Naive thymus-derived CD4-positive, alpha-beta T cell (primary cell): ENCODE results near the gene MYRF. TPM values are rescaled to one million over a fixed set of nuclear protein-coding genes. Genes with fewer than 3 reads are reported as not detected.

Source experiments
- ATAC-seq: fragments of 150-1000 bp; cut with Tn5 transposase; 2 replicates; pipeline ENCODE4 v1.10.0; 2021; ENCODE audit warnings: mild to moderate bottlenecking, moderate library complexity
- CTCF ChIA-PET: fragments of 350-600 bp; sonication (Branson Sonifier 250); formaldehyde crosslinking; loops from one replicate; lab custom pipeline; 2021; ENCODE audit warnings: antibody characterized with exemption; lab: Charles Lee
- POLR2A ChIA-PET: fragments of 350-600 bp; sonication (Branson Sonifier 250); formaldehyde crosslinking; loops from one replicate; lab custom pipeline; 2021; ENCODE audit warnings: antibody characterized with exemption, inconsistent platforms; lab: Charles Lee
- DNase-seq, 9 donors: peaks; one replicate each; pipeline versions ENCODE4 v3.0.0 to v3.0.0-alpha.2; 2020 to 2022; ENCODE audit warnings: mixed read lengths in 1 of 9
- H3K27ac ChIP-seq: one replicate; pipeline ENCODE4 v1.7.0; 2013; ENCODE audit warnings: mild to moderate bottlenecking, low read depth, low read length, moderate library complexity
- H3K27me3 ChIP-seq, 2 donors: one replicate each; pipeline ENCODE4 v1.7.0; 2013; ENCODE audit warnings: low read length in 2 of 2, mild to moderate bottlenecking in 2 of 2, moderate library complexity in 2 of 2; ENCODE audit not compliant: control insufficient read depth in 2 of 2, insufficient read depth in 2 of 2
- H3K36me3 ChIP-seq, 3 experiments: 1 replicate in 2 of 3; 2 replicates in 1 of 3; pipeline ENCODE4 v1.7.0; 2013; ENCODE audit warnings: low read length in 3 of 3, mild to moderate bottlenecking in 3 of 3, moderate library complexity in 1 of 3; ENCODE audit not compliant: insufficient read depth in 3 of 3, control insufficient read depth in 2 of 3
- H3K4me1 ChIP-seq, 2 donors: one replicate each; pipeline ENCODE4 v1.7.0; 2013; ENCODE audit warnings: low read length in 2 of 2, mild to moderate bottlenecking in 2 of 2, moderate library complexity in 1 of 2; ENCODE audit not compliant: control insufficient read depth in 2 of 2, insufficient read depth in 2 of 2
- H3K4me3 ChIP-seq: 2 replicates; pipeline ENCODE4 v1.7.0; 2013; ENCODE audit warnings: mild to moderate bottlenecking, low read length
- H3K9me3 ChIP-seq, 3 experiments: 1 replicate in 2 of 3; 2 replicates in 1 of 3; pipeline ENCODE4 v1.7.0; 2013; ENCODE audit warnings: low read length in 3 of 3; ENCODE audit not compliant: control insufficient read depth in 2 of 3
- H3K27ac Mint-ChIP-seq, 9 donors: one replicate each; pipeline ENCODE4 v1.8.0; 2020 to 2022; ENCODE audit warnings: mixed read lengths in 9 of 9, mild to moderate bottlenecking in 8 of 9, moderate library complexity in 5 of 9, inconsistent platforms in 2 of 9
- H3K27me3 Mint-ChIP-seq, 5 donors: one replicate each; pipeline ENCODE4 v1.8.0; 2021 to 2022; ENCODE audit warnings: mixed read lengths in 5 of 5, mild to moderate bottlenecking in 1 of 5
- H3K36me3 Mint-ChIP-seq, 5 donors: one replicate each; pipeline ENCODE4 v1.8.0; 2020 to 2022; ENCODE audit warnings: mixed read lengths in 5 of 5, mild to moderate bottlenecking in 3 of 5, inconsistent platforms in 1 of 5
- H3K4me1 Mint-ChIP-seq, 7 donors: one replicate each; pipeline ENCODE4 v1.8.0; 2020 to 2022; ENCODE audit warnings: mixed read lengths in 7 of 7, mild to moderate bottlenecking in 3 of 7, inconsistent platforms in 1 of 7
- H3K4me3 Mint-ChIP-seq, 10 donors: one replicate each; pipeline ENCODE4 v1.8.0; 2020 to 2022; ENCODE audit warnings: mild to moderate bottlenecking in 10 of 10, mixed read lengths in 10 of 10, moderate library complexity in 6 of 10, inconsistent platforms in 2 of 10
- H3K9me3 Mint-ChIP-seq, 11 donors: one replicate each; pipeline ENCODE4 v1.8.0; 2020 to 2022; ENCODE audit warnings: mixed read lengths in 11 of 11, mild to moderate bottlenecking in 4 of 11, inconsistent platforms in 1 of 11, moderate library complexity in 1 of 11
- intact Hi-C, 2 donors: fragments of 100-400 bp; cut with micrococcal nuclease; formaldehyde crosslinking; loops; one replicate each; pipeline ENCODE4 v1.15.1; 2023
- polyA plus RNA-seq, 2 donors: library from polyadenylated mRNA; unstranded; fragments of 300-500 nt; fragmentation: Illumina TruSeq; gene quantifications; one replicate each; pipeline ENCODE4 v1.2.3, GENCODE V29; 2021
- total RNA-seq, 6 experiments: library from RNA in 5 of 6; stranded (reverse) in 5 of 6; gene quantifications; 1 replicate in 5 of 6; 2 replicates in 1 of 6; pipeline ENCODE4 v1.2.3 and lab custom pipeline; 2021 to 2026

Gene MYRF
- total and polyA plus RNA-seq, 7 experiments from 2014 or later: 0.19 to 1.5 (median 0.36) TPM; not detected in 1

DNA sequence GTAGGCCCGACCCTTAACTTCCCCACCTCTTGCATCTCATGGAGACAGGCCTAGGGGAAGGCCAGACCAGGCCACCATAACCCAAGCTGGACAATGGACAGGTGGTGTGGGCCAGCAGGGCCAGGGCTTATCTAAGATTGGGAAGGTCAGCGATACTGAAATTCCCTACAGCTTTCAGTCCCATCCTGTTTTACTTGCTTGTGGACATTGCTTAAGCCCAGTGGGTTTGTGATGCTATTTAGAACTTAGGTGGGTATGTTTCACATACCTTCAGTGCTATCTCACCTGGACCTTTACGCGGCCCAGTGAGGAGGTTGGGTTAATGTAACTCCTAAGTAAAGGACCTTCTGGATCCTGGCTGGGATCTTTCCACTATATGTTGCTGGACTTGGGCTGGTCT lies 77.4 kb downstream of the MYRF start:
- ChIA-PET CTCF (interaction anchor here (0.6 to 0.9 kb wide), 3 partner anchors 12 to 276 kb away, joined by 3 to 4 read pairs (median 3); no protein-coding TSS in a partner anchor), POLR2A (no interaction called here)
- Mint-ChIP-seq H3K4me3 (peak overlapping the region; percentile 25 to 91 (median 84)), H3K4me1 (peaks cover 27 to 69% (median 35%) of the 10 kb centered on the region in 7 donors), H3K9me3 (peaks cover 0 to 5% (median 0%) of the 10 kb centered on the region in 11 donors), H3K27me3 (peaks cover 0 to 49% (median 33%) of the 10 kb centered on the region in 5 donors), H3K36me3 (peaks cover 0 to 17% (median 3%) of the 10 kb centered on the region in 5 donors), H3K27ac (peak overlapping the region in 1 of 9 donors; percentile 93)
- H3K9me3 ChIP-seq: no peaks in the 10 kb centered on the region
- DNase-seq (no peak), ATAC-seq (no peak)
- H3K27me3 ChIP-seq: no peaks in the 10 kb centered on the region
- H3K4me1 ChIP-seq: peaks cover 13 to 19% of the 10 kb centered on the region in 2 donors
- no peaks in the 10 kb centered on the region for H3K36me3 ChIP-seq
- no peak overlapping the region for H3K4me3 ChIP-seq
- no peak overlapping the region for H3K27ac ChIP-seq
- intact Hi-C loops: loop anchor here (5.0 kb wide), 2 partner anchors 62 to 292 kb away; partner anchors contain the start of genes FADS3 (in 1 of the 2) and INCENP (in 1 of the 2)

DNA sequence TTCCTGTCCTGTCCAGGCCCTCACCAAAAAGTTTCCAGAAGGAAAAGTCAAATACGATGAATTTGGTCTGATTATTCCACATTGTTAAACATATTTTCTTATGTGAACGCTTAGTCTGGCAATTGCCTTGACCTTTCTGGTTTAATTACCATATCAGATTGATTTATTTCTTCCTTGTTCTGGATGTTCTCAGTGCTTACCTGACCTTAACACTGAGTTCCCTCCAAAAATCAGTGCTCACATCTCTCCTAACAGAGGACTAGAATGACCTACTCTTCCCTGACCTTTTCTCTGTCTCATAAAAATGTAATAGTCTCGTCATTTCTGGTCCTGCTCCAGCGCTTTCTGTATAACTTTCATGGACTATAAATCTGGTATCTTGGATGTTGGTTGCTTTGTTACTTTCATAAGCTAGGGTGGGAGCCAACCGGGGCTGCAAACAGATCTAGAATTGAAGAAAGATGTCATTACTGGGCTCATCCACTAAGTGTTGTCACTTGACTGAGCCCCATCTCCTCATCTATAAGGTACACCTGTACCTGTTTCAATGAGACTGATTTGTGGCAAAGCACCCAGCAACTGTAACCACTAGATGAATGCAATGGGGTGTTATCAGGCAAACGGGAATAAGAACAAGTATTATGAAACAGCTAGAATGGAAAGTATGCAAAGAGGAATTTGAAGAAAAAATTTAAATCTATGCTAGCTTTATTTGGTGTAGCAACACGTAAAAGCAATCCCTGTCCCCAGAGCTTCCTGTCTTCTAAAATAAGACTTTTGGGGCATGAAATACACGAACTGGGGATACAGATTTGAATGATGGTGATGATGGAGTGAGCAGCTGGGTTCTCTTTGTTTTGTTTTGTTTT lies 78.0 kb downstream of the MYRF start:
- H3K4me1 Mint-ChIP-seq: peaks cover 31 to 73% (median 39%) of the 10 kb centered on the region in 7 donors
- DNase-seq: no peak
- no peak for ATAC-seq
- H3K9me3 Mint-ChIP-seq: peaks cover 0 to 5% (median 0%) of the 10 kb centered on the region in 11 donors
- no peaks in the 10 kb centered on the region for H3K9me3 ChIP-seq
- intact Hi-C loops: loop anchor here in 1 of 2 donors (5.0 kb wide), 1 partner anchor 292 kb away; the partner anchor contains the start of gene INCENP
- peaks cover 16 to 24% of the 10 kb centered on the region in 2 donors for H3K4me1 ChIP-seq
- peak overlapping the region in 1 of 9 donors; percentile 98 for H3K27ac Mint-ChIP-seq
- H3K27me3 Mint-ChIP-seq: peaks cover 0 to 49% (median 33%) of the 10 kb centered on the region in 5 donors
- H3K27ac ChIP-seq: no peak overlapping the region
- H3K4me3 ChIP-seq: no peak overlapping the region
- POLR2A ChIA-PET: interaction anchor here (0.9 kb wide), 1 partner anchor 105 kb away, joined by 3 read pairs; no protein-coding TSS in a partner anchor
- H3K36me3 ChIP-seq: no peaks in the 10 kb centered on the region
- no peaks in the 10 kb centered on the region for H3K27me3 ChIP-seq
- peak overlapping the region in 5 of 10 donors; percentile 5 to 91 (median 59) for H3K4me3 Mint-ChIP-seq
- peaks cover 0 to 17% (median 3%) of the 10 kb centered on the region in 5 donors for H3K36me3 Mint-ChIP-seq
- CTCF ChIA-PET: interaction anchor here (0.6 to 0.9 kb wide), 3 partner anchors 11 to 276 kb away, joined by 3 to 4 read pairs (median 3); no protein-coding TSS in a partner anchor

- no peak overlapping the region for H3K4me3 ChIP-seq
- POLR2A ChIA-PET: no interaction called here
- H3K4me1 ChIP-seq: peaks cover 16 to 24% of the 10 kb centered on the region in 2 donors
- ATAC-seq (no peak), DNase-seq (no peak)
- H3K36me3 ChIP-seq: no peaks in the 10 kb centered on the region
- Mint-ChIP-seq H3K27me3 (peaks cover 0 to 41% (median 31%) of the 10 kb centered on the region in 5 donors), H3K9me3 (peaks cover 0 to 5% (median 0%) of the 10 kb centered on the region in 11 donors), H3K27ac (peak overlapping the region in 2 of 9 donors; percentile 94 to 98), H3K4me1 (peaks cover 32 to 72% (median 41%) of the 10 kb centered on the region in 7 donors), H3K36me3 (peaks cover 0 to 15% (median 3%) of the 10 kb centered on the region in 5 donors), H3K4me3 (peak overlapping the region in 1 of 10 donors; percentile 91)
- no peak overlapping the region for H3K27ac ChIP-seq
- CTCF ChIA-PET: no interaction called here
- H3K9me3 ChIP-seq: no peaks in the 10 kb centered on the region
- intact Hi-C loops: loop anchor here in 1 of 2 donors (5.0 kb wide), 1 partner anchor 290 kb away; the partner anchor contains the start of gene INCENP
- no peaks in the 10 kb centered on the region for H3K27me3 ChIP-seq
These were observed 79.8 kb downstream of the MYRF start for GRCh38 chr11:61832207-61832606.

- Histone ChIP-seq H3K4me3 (no peak overlapping the region), H3K27me3 (no peaks in the 10 kb centered on the region), H3K4me1 (peaks cover 16 to 24% of the 10 kb centered on the region in 2 donors), H3K9me3 (no peaks in the 10 kb centered on the region), H3K27ac (no peak overlapping the region), H3K36me3 (no peaks in the 10 kb centered on the region)
- Mint-ChIP-seq H3K27ac (peak overlapping the region in 3 of 9 donors; percentile 60 to 98 (median 94)), H3K4me1 (peaks cover 32 to 72% (median 41%) of the 10 kb centered on the region in 7 donors), H3K9me3 (peaks cover 0 to 5% (median 0%) of the 10 kb centered on the region in 11 donors), H3K36me3 (peaks cover 0 to 15% (median 3%) of the 10 kb centered on the region in 5 donors), H3K4me3 (peak overlapping the region in 3 of 10 donors; percentile 16 to 84 (median 34)), H3K27me3 (peaks cover 0 to 41% (median 30%) of the 10 kb centered on the region in 5 donors)
- no peak for ATAC-seq
- CTCF ChIA-PET: no interaction called here
- POLR2A ChIA-PET: no interaction called here
- intact Hi-C loops: loop anchor here in 1 of 2 donors (5.0 kb wide), 1 partner anchor 290 kb away; the partner anchor contains the start of gene INCENP
- no peak for DNase-seq
These were observed 80.3 kb downstream of the MYRF start for GRCh38 chr11:61832754-61833153.

GRCh38 chr11:61833471-61833870 lies 81.0 kb downstream of the MYRF start:
- Mint-ChIP-seq H3K4me3 (peak overlapping the region in 8 of 10 donors; percentile 16 to 84 (median 54)), H3K27me3 (peaks cover 0 to 41% (median 29%) of the 10 kb centered on the region in 5 donors), H3K9me3 (peaks cover 0 to 5% (median 0%) of the 10 kb centered on the region in 11 donors), H3K4me1 (peaks cover 30 to 72% (median 41%) of the 10 kb centered on the region in 7 donors), H3K36me3 (peaks cover 0 to 17% (median 3%) of the 10 kb centered on the region in 5 donors), H3K27ac (peak overlapping the region; percentile 27 to 98 (median 79))
- Histone ChIP-seq H3K36me3 (no peaks in the 10 kb centered on the region), H3K27ac (peak overlapping the region; percentile 30), H3K9me3 (no peaks in the 10 kb centered on the region), H3K4me1 (peaks cover 16 to 22% of the 10 kb centered on the region in 2 donors), H3K4me3 (no peak overlapping the region), H3K27me3 (no peaks in the 10 kb centered on the region)
- POLR2A ChIA-PET: interaction anchor here (1.1 to 1.2 kb wide), 2 partner anchors 18 to 42 kb away, joined by 3 to 5 read pairs; no protein-coding TSS in a partner anchor
- intact Hi-C loops: loop anchor here in 1 of 2 donors (5.0 kb wide), 1 partner anchor 289 kb away; the partner anchor contains the start of gene INCENP
- DNase-seq: peak in 4 of 9 donors; percentile 20 to 60 (median 26)
- CTCF ChIA-PET: no interaction called here
- peak; percentile 53 for ATAC-seq

DNA sequence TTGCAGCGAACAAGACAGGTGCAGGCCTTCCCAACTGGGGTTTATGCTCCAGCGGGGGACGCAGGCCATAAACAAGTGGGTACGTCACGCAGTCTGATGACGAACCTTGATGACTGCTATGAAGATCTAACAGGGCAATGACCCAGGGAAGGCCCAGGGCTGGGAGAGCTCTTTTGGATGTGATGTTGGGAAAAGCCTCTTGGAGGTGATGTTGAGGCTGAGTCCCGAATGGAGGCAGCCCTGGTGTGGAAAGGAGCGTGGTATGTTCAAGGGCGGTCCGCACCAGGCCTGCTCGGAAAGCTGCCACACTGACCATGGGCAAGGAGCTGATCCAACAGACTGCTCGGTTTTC lies 81.5 kb downstream of the MYRF start:
- ChIA-PET CTCF (no interaction called here), POLR2A (interaction anchor here (0.5 to 1.2 kb wide), 3 partner anchors 18 to 106 kb away, joined by 3 to 5 read pairs (median 3); no protein-coding TSS in a partner anchor)
- H3K9me3 ChIP-seq: no peaks in the 10 kb centered on the region
- H3K4me1 Mint-ChIP-seq: peaks cover 26 to 72% (median 41%) of the 10 kb centered on the region in 7 donors
- intact Hi-C loops: loop anchor here in 1 of 2 donors (1.0 to 5.0 kb wide), 2 partner anchors 42 to 288 kb away; partner anchors contain the start of genes FEN1, INCENP and TMEM258
- H3K36me3 ChIP-seq: no peaks in the 10 kb centered on the region
- H3K27ac ChIP-seq: peak overlapping the region; percentile 30
- no peak for DNase-seq
- ATAC-seq: no peak
- peaks cover 0 to 21% (median 3%) of the 10 kb centered on the region in 5 donors for H3K36me3 Mint-ChIP-seq
- H3K4me3 Mint-ChIP-seq: peak overlapping the region in 9 of 10 donors; percentile 16 to 84 (median 52)
- H3K27me3 Mint-ChIP-seq: peaks cover 0 to 41% (median 27%) of the 10 kb centered on the region in 5 donors
- peaks cover 15 to 20% of the 10 kb centered on the region in 2 donors for H3K4me1 ChIP-seq
- peaks cover 0 to 5% (median 0%) of the 10 kb centered on the region in 11 donors for H3K9me3 Mint-ChIP-seq
- H3K27ac Mint-ChIP-seq: peak overlapping the region in 8 of 9 donors; percentile 27 to 98 (median 80)
- no peak overlapping the region for H3K4me3 ChIP-seq
- H3K27me3 ChIP-seq: no peaks in the 10 kb centered on the region
